SJCRH30 (cell line): ENCODE measurements around the gene CD19. TPM values are rescaled to one million over a fixed set of nuclear protein-coding genes. Genes with fewer than 3 reads are reported as not detected.
"Not testable (repeated sequence)": the region's sequence is repeated elsewhere in the genome, so short reads cannot be mapped to it uniquely, and the experiment has no call there.

ENCODE experiments used
- DNase-seq, 2 experiments: peaks; one replicate each; pipeline ENCODE4 v3.0.0-alpha.2; 2015 to 2020
- H3K27ac ChIP-seq: fragments of 250-450 bp; sonication (Bioruptor Pico); 2 replicates; pipeline ENCODE4 v1.5.1; 2020; ENCODE audit warnings: mild to moderate bottlenecking, moderate library complexity
- H3K27me3 ChIP-seq: fragments of 250-450 bp; sonication (Bioruptor Pico); 2 replicates; pipeline ENCODE4 v1.5.1; 2020; ENCODE audit warnings: mild to moderate bottlenecking, moderate library complexity
- H3K36me3 ChIP-seq: fragments of 250-450 bp; sonication (Bioruptor Pico); 2 replicates; pipeline ENCODE4 v1.5.1; 2020; ENCODE audit warnings: mild to moderate bottlenecking, moderate library complexity
- H3K4me1 ChIP-seq: fragments of 250-450 bp; sonication (Bioruptor Pico); 2 replicates; pipeline ENCODE4 v1.5.1; 2020; ENCODE audit warnings: mild to moderate bottlenecking, moderate library complexity
- H3K4me3 ChIP-seq: fragments of 250-450 bp; sonication (Bioruptor Pico); 2 replicates; pipeline ENCODE4 v1.5.1; 2020; ENCODE audit warnings: mild to moderate bottlenecking, moderate library complexity
- H3K9me3 ChIP-seq: fragments of 250-450 bp; sonication (Bioruptor Pico); replicated peaks from 2 replicates; pipeline ENCODE4 v1.5.1; 2020; ENCODE audit warnings: mild to moderate bottlenecking, moderate library complexity
- total RNA-seq: library from RNA; depleted of rRNA; stranded (reverse); fragments of >200 nt; shearing (Covaris generic); gene quantifications from 2 replicates; pipeline ENCODE4 v1.2.3, GENCODE V29; 2014; rRNA removed

CD19 gene
- total RNA-seq, result 0.10 TPM in 1 of 2 replicates, not detected in the other

DNA sequence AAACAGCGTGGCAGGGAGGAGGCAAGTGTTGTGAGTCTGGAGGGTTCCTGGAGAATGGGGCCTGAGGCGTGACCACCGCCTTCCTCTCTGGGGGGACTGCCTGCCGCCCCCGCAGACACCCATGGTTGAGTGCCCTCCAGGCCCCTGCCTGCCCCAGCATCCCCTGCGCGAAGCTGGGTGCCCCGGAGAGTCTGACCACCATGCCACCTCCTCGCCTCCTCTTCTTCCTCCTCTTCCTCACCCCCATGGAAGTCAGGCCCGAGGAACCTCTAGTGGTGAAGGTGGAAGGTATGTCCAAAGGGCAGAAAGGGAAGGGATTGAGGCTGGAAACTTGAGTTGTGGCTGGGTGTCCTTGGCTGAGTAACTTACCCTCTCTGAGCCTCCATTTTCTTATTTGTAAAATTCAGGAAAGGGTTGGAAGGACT lies at the start of gene CD19:
TSS of gene CD19 (plus strand) at position 171 of the 425 bp plus-strand sequence. CDS start at position 201, 30 bp downstream.
- Histone ChIP-seq H3K27me3 (no peaks in the 10 kb centered on the region), H3K4me3 (no peak within 1 kb of the TSS), H3K36me3 (no peaks in the 10 kb centered on the region), H3K4me1 (peaks cover 6% of the 10 kb centered on the region), H3K27ac (no peak within 1 kb of the TSS), H3K9me3 (no peaks in the 10 kb centered on the region)
- DNase-seq, result no peak

DNA sequence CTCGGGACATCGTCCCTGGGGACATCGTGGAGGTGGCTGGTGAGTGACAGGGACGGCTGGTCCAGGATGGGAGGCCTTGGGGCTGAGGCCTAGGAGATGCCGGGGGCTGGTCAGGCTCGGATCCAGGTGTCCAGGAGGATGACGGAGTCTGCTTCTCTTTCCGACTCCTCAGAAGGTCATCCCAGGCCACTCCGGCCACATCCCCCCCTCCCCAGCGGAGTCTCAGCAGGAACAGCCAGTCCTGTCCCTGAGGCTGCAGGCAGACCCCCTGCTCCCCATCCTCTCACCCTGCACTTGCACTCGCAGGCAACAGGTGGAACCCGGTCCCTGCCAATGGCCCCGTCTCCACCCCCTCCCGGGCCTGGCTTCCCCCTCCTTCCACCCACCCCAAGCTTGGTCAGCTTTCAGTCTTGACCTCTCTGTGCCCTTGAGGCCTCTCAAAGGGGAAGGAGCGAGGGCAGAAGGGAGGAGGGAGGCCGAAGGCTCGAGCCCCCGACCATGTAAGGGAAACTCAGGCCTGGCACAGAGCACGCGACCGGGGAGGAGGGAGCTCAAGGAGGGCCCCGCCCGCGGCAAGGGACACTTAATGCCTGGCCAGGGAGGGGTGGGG lies 49.1 kb upstream of the CD19 start:
- peak; percentile 62 to 74 for DNase-seq
- Histone ChIP-seq H3K4me3 (no peak overlapping the region), H3K4me1 (peaks cover 21% of the 10 kb centered on the region), H3K36me3 (peaks cover 9% of the 10 kb centered on the region), H3K9me3 (no peaks in the 10 kb centered on the region), H3K27ac (no peak overlapping the region), H3K27me3 (no peaks in the 10 kb centered on the region)

DNA sequence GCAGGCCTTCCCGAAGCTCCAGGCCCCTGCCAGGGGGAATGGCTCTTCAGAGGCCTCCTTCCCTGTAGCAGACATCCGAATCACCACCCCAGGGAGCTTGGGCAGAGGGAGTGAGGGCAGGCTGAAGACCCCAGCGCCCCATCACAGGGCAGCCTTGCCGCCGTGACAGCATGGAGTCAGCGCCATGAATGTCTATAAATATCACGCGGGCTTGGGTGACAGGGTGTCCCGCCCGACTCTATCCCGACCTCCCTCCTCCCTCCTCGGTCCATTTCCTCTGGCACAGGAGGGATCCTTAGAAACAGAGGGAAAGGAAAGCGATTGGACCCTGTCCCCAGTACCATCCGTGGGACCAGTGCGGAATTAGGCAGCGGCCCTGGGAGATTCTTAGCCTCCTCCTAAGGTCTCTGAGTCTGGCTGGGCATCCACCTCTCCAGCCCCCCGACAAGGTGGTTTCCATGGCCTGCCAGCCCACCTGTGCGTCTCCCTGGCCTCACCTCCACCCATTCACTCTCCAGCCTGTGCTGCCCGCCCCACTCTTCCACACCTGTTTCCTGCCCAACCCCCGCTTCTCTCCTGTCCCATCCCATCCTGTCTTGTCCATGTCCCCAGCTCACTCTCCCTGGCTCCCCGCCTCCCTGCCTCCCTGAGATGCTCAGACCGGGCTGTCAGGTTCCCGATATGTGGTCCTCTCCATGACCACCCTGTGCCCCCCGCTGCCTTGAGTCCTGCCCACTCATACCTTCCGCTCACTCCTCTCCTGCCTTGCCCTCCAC lies 48.4 kb upstream of the CD19 start:
- Histone ChIP-seq H3K4me1 (peaks cover 16% of the 10 kb centered on the region), H3K36me3 (peaks cover 11% of the 10 kb centered on the region), H3K4me3 (no peak overlapping the region), H3K27ac (no peak overlapping the region), H3K9me3 (no peaks in the 10 kb centered on the region), H3K27me3 (no peaks in the 10 kb centered on the region)
- DNase-seq, result no peak

DNA sequence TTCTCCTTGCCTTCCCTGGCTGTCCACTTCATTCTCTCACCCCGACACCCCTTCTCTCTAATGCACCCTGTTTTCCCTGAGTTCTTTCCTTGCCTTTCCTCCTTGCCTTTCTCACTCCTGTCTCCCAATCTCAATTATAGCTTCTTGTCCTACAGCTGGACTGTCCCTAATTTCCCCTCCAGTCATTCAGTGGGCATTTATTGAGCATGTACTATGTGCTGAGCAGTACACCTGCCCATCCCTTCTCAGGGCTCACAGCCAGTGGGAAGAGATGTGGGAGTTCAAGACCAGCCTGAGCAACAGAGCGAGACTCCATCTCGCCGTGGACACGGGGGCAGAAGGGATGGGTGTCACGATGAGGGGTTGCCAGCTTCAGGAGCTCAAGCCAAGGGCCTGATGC lies 47.7 kb upstream of the CD19 start:
- Histone ChIP-seq H3K4me1 (peaks cover 16% of the 10 kb centered on the region), H3K4me3 (no peak overlapping the region), H3K9me3 (no peaks in the 10 kb centered on the region), H3K36me3 (peaks cover 11% of the 10 kb centered on the region), H3K27me3 (no peaks in the 10 kb centered on the region), H3K27ac (no peak overlapping the region)
- no peak for DNase-seq

DNA sequence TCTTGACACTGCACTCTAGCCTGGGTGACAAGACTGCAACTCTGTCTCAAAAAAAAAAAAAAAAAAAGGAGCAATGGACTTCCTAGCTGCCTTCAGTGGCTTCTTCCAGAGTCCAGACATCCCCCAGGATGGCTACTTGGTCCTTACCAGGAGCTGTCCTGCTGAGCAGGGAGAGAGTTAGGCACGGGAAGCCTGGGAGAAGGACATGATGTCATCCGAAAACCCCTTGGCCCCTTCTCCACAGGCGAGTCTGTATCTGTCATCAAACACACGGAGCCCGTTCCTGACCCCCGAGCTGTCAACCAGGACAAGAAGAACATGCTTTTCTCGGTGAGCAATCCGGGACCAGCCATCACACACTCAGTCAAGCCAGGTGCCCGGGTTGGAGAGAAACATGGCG lies 44.8 kb upstream of the CD19 start:
- H3K4me1 ChIP-seq, result peaks cover 10% of the 10 kb centered on the region
- H3K4me3 ChIP-seq, result no peak overlapping the region
- no peak overlapping the region for H3K27ac ChIP-seq
- peaks cover 20% of the 10 kb centered on the region for H3K36me3 ChIP-seq
- H3K27me3 ChIP-seq, result no peaks in the 10 kb centered on the region
- no peaks in the 10 kb centered on the region for H3K9me3 ChIP-seq
- DNase-seq, result no peak

DNA sequence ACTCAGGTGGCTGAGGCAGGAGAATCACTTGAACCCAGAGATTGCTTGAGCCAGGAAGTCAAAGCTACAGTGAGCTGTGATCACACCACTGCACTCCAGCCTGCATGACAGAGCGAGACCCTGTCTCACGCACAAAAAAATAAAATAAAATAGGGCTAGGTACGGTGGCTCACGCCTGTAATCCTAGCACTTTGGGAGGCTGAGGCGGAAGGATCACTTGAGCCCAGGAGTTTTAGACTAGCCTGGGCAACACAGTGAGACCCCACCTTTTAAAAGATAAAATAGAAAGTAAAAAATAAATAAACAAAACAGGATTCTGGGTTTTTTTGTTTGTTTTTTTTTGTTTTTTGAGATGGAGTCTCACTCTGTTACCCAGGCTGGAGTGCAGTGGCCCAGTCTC lies 41.4 kb upstream of the CD19 start:
- H3K27ac ChIP-seq, H3K9me3 ChIP-seq, H3K4me3 ChIP-seq, H3K27me3 ChIP-seq, H3K4me1 ChIP-seq, DNase-seq: not testable (repeated sequence)
- H3K36me3 ChIP-seq, result peaks cover 27% of the 10 kb centered on the region

DNA sequence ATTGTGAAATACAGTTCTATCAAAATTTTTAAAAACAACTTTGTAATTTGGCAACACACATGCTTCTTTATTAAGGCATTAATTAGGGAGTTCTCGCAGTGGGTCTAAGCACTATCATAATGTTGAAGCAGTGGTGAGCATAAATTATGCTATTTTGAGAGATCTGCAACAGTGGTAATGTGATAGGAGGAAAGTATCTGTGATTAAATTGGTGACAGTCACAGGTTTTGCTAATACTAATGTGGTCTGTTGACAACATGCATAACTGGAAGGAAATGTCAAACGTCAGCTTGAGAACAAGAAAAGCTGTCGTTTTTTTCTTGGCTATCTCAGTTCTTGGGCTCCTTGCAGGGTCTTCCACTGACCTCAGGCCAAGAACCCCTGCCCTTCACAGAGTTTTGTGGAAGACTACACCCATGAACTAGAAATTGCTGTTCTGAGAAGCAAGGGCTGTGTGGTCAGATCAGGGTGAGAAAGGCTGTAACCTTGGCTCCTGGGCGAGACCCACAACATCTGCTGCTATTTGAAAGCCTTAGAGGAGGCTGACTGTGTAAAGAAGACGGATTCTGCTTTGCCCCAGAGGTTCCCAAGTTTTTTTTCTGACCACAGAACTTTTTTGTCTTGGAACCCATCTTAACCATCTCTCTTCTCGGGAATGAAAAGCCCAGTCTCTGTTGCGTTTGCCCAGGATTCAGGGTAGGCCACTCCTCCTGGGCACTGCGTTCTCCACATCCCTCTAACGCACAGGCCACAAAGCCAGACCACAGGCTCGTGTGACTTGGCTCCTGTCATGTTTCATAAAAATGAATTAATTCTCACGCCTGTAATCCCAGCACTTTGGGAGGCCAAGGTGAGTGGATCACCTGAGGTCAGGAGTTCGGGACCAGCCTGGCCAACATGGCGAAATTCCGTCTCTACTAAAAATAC lies 39.5 kb upstream of the CD19 start:
- no peak overlapping the region for H3K27ac ChIP-seq
- no peak for DNase-seq
- H3K4me1 ChIP-seq, result no peaks in the 10 kb centered on the region
- peaks cover 24% of the 10 kb centered on the region for H3K36me3 ChIP-seq
- H3K9me3 ChIP-seq, result no peaks in the 10 kb centered on the region
- H3K4me3 ChIP-seq, result no peak overlapping the region
- H3K27me3 ChIP-seq, result no peaks in the 10 kb centered on the region

DNA sequence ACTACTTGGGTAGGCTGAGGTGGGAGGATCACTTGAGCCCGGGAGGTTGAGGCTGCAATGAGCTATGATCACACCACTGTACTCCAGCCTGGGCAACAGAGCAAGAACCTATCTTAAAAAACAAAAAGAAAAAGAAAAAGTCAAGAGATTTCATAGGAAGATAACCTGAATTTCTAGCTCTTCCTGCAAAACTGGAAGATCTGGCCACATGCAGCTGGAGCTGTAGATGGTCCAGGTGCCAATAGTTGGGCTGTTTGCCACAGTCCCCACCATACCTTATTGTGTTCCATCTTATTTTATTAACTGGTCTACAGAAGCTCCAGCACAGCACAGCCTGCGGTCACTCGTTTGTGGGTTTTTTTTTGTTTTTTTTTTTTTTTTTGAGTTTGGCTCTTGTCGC lies 38.5 kb upstream of the CD19 start:
- no peak for DNase-seq
- H3K27me3 ChIP-seq, result no peaks in the 10 kb centered on the region
- no peaks in the 10 kb centered on the region for H3K9me3 ChIP-seq
- no peaks in the 10 kb centered on the region for H3K4me1 ChIP-seq
- H3K27ac ChIP-seq, result no peak overlapping the region
- H3K4me3 ChIP-seq, result no peak overlapping the region
- H3K36me3 ChIP-seq, result peaks cover 29% of the 10 kb centered on the region

DNA sequence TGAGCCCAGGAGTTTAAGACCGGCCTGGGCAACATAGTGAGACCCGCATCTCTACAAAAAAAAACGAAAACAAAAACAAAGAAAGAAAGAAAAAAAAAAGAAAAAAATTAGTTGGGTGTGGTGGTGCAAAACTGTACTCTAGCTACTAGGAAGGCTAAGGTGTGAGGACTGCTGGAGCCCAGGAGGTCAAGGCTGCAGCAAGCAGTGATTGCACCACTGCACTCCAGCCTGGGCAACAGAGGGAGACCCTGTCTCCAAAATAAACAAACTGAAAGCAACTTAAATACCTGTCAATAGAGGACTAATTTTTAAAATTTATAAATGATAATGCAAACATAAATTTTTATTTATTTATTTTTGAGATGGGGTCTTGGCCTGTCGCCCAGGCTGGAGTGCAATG lies 36.2 kb upstream of the CD19 start:
- Histone ChIP-seq H3K4me3 (no peak overlapping the region), H3K36me3 (peaks cover 30% of the 10 kb centered on the region), H3K27ac (no peak overlapping the region), H3K27me3 (no peaks in the 10 kb centered on the region), H3K9me3 (no peaks in the 10 kb centered on the region), H3K4me1 (no peaks in the 10 kb centered on the region)
- no peak for DNase-seq

DNA sequence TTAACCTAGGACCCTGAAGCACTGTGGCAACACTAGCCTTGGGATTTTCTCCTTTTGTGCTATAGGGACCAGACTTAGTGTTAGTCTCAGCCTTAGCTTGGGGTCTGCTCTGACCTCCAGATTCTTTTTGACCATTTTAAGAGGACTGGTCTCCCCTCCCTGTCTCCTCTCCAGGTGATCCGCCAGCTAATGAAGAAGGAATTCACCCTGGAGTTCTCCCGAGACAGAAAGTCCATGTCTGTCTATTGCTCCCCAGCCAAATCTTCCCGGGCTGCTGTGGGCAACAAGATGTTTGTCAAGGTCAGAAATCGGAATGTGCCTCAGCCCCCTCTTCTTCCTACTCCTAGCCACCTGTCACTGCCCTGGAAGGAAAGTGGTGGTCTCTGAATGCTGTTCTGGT lies 33.9 kb upstream of the CD19 start:
- Histone ChIP-seq H3K4me1 (no peaks in the 10 kb centered on the region), H3K27me3 (no peaks in the 10 kb centered on the region), H3K36me3 (peaks cover 30% of the 10 kb centered on the region), H3K9me3 (no peaks in the 10 kb centered on the region), H3K27ac (no peak overlapping the region), H3K4me3 (no peak overlapping the region)
- no peak for DNase-seq

DNA sequence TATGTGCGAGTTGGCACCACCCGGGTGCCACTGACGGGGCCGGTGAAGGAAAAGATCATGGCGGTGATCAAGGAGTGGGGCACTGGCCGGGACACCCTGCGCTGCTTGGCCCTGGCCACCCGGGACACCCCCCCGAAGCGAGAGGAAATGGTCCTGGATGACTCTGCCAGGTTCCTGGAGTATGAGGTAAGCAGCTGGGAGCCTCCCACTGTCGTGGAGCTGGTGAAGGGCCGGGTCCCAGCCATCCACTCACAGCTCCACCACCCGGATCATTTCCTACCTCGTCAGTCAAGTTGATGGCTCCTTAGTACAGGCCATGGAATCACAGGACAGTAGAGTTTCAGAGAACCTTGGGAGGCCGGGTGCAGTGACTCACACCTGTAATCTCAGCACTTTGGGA lies 33.5 kb upstream of the CD19 start:
- no peaks in the 10 kb centered on the region for H3K27me3 ChIP-seq
- no peak overlapping the region for H3K4me3 ChIP-seq
- DNase-seq, result no peak
- no peaks in the 10 kb centered on the region for H3K4me1 ChIP-seq
- no peaks in the 10 kb centered on the region for H3K9me3 ChIP-seq
- peaks cover 30% of the 10 kb centered on the region for H3K36me3 ChIP-seq
- no peak overlapping the region for H3K27ac ChIP-seq

DNA sequence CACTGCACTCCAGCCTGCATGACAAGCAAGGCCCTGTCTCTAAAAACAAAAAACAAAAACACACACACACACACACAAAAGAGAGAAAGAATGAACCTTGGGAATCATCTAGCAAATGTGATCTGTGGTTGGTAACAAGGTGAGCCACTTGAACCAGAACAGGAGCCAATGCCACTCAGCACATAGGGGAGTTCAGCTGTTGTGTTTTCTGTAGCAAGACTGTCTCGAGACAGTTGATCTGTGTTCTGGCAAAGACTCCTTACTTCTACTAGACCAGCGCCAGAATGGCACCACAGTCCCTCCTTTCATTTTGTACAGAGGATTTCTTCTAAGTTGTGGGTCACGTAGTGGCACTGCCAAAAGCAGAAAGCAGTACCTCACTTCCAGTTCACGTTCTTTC lies 32.8 kb upstream of the CD19 start:
- H3K9me3 ChIP-seq, result no peaks in the 10 kb centered on the region
- H3K4me3 ChIP-seq, result no peak overlapping the region
- H3K4me1 ChIP-seq, result no peaks in the 10 kb centered on the region
- no peak overlapping the region for H3K27ac ChIP-seq
- peaks cover 30% of the 10 kb centered on the region for H3K36me3 ChIP-seq
- DNase-seq, result no peak
- H3K27me3 ChIP-seq, result no peaks in the 10 kb centered on the region

DNA sequence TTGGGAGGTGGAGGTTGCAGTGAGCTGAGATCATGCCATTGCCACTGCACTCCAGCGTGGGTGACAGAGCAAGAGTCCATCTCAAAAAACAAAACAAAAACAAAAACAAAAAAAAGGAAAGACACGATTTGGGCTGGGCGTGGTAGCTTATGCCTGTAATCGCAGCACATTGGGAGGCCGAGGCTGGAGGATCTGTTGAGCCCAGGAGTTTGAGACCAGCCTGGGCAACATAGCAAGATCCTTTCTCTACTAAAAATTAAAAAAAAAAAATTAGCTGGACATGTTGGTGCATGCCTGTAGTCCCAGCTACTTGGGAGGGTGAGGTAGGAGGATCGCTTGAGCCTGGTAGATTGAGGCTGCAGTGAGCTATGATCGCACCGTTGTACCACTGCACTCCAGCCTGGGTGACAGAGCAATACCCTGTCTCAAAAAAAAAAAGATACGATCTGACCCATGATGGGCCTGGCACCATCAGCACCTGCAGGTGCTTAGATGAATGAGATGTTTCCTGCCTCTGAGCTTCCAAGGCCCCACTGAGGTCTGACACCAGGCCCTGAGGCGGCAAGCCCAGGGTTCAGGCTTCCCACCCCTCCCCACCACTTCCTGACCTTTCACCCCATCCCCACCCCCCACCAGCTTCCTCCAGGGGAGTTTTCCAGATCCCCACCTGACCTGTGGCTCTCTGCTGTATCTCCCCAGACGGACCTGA lies 31.7 kb upstream of the CD19 start:
- Histone ChIP-seq H3K4me1 (no peaks in the 10 kb centered on the region), H3K27me3 (no peaks in the 10 kb centered on the region), H3K9me3 (no peaks in the 10 kb centered on the region), H3K27ac (no peak overlapping the region), H3K36me3 (peaks cover 22% of the 10 kb centered on the region), H3K4me3 (no peak overlapping the region)
- no peak for DNase-seq

DNA sequence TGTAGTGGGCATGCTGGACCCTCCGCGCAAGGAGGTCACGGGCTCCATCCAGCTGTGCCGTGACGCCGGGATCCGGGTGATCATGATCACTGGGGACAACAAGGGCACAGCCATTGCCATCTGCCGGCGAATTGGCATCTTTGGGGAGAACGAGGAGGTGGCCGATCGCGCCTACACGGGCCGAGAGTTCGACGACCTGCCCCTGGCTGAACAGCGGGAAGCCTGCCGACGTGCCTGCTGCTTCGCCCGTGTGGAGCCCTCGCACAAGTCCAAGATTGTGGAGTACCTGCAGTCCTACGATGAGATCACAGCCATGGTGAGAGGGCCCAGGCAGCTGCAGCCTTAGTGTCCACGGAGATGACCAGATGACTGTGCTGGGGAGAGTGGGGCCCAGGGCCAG lies 31.2 kb upstream of the CD19 start:
- no peak for DNase-seq
- H3K27ac ChIP-seq, result no peak overlapping the region
- H3K27me3 ChIP-seq, result no peaks in the 10 kb centered on the region
- H3K36me3 ChIP-seq, result peaks cover 22% of the 10 kb centered on the region
- H3K9me3 ChIP-seq, result no peaks in the 10 kb centered on the region
- H3K4me1 ChIP-seq, result no peaks in the 10 kb centered on the region
- no peak overlapping the region for H3K4me3 ChIP-seq
